IMR-90 (cell line): Measurements from ENCODE around the gene PLA2G12B.

ENCODE experiments used
- BHLHE40 ChIP-seq: fragments of 150-350 bp; IDR thresholded peaks from 2 replicates; pipeline ENCODE4 v1.6.1; 2016; ENCODE audit warnings: mild to moderate bottlenecking, low read depth, low read length
- CEBPB ChIP-seq: IDR thresholded peaks from 2 replicates; pipeline ENCODE4 v1.6.1; 2012; ENCODE audit warnings: low read depth, low read length, improper control_type of control experiment
- FOS ChIP-seq: fragments of 150-350 bp; IDR thresholded peaks from 2 replicates; pipeline ENCODE4 v1.6.1; 2016; ENCODE audit warnings: low read depth, low read length
- MXI1 ChIP-seq: IDR thresholded peaks from 2 replicates; pipeline ENCODE4 v1.6.1; 2012; ENCODE audit warnings: low read depth, mild to moderate bottlenecking, low read length, moderate library complexity, borderline replicate concordance
- POLR2A ChIP-seq: IDR thresholded peaks from 2 replicates; pipeline ENCODE4 v1.6.1; 2012; ENCODE audit warnings: mild to moderate bottlenecking, low read depth, low read length
- TF ChIP-seq, protein P1 (sequence below): conservative IDR thresholded peaks from 2 replicates; pipeline ENCODE4 v1.5.1; 2012; ENCODE audit warnings: mild to moderate bottlenecking, low read depth, low read length, improper control_type of control experiment

GRCh38 chr10:72981882-72982529 is 27.4 kb upstream of the PLA2G12B start:
- TF ChIP-seq MXI1 (no peak), POLR2A (no peak), CEBPB (no peak), FOS (no peak), BHLHE40 (no peak)
- TF ChIP-seq, protein P1, sequence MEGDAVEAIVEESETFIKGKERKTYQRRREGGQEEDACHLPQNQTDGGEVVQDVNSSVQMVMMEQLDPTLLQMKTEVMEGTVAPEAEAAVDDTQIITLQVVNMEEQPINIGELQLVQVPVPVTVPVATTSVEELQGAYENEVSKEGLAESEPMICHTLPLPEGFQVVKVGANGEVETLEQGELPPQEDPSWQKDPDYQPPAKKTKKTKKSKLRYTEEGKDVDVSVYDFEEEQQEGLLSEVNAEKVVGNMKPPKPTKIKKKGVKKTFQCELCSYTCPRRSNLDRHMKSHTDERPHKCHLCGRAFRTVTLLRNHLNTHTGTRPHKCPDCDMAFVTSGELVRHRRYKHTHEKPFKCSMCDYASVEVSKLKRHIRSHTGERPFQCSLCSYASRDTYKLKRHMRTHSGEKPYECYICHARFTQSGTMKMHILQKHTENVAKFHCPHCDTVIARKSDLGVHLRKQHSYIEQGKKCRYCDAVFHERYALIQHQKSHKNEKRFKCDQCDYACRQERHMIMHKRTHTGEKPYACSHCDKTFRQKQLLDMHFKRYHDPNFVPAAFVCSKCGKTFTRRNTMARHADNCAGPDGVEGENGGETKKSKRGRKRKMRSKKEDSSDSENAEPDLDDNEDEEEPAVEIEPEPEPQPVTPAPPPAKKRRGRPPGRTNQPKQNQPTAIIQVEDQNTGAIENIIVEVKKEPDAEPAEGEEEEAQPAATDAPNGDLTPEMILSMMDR = no peak
